ENCODE measurements around the gene ARHGAP31.
"Not testable (repeated sequence)": the region's sequence is repeated elsewhere in the genome, so short reads cannot be mapped to it uniquely, and the experiment has no call there.

Gene ARHGAP31

DNA sequence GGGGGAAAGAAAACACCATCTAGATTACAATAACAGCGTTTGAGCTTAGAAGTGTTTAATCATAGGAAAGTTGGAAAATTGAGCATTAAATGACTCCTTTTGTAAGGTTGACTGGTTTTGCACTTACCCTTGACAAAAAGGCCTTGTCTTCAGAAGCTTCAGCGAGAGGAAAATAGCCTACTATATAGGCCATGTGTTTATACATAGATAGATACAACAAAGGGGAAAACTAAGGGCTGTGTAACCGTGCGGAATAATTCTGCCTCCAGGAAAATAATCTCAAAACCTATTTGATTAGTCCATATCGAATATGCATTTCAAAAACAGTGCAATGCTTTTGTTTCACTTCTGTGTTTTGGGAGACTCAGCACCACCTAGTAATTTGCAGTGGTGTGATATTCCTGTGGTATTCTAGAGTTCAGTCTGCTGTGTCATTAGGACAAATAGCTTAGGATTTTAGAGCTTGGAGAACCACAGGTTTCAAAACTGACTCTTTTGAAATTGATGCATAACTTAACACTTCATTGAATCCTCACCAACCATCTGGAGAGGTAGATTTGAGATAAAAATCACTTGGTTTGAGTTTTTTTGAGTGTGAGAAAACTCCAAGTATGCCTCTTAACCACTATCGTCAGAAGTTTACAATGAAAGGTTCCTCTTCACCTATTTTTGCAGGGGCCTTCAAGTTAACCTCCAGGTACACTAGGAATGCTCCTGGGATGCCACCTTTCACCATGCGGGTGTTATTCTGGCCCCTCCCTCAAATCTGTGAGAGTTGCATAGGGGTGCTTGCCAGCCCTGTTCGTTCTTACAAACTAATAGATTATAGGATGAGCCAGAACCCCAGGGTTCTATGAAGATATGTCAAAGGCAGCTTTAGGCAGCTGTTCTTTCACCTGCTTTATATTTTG lies 1.9 kb downstream of the ARHGAP31 start:
- DNase-seq (ENCODE audit: low read depth, low spot score) = no peak

DNA sequence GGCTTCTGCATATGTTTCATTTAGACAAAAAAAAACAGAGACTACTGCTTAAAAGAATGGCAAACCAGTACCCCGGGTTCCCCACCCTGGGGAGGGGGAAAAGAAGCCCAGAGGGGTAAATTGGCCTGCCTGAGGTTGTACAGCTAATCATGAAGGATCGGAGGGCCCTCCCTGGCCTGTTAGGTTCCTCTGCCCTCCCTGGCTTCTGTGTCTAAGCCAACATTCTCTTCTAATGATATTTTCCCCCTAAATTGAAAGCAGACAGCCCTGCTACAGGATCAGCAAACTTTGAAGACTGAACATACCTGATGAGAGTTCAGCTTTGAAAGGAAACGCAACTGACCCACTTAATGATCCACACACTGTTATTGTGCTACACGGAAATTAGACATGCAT lies 2.5 kb downstream of the ARHGAP31 start:
- DNase-seq (ENCODE audit: low read depth, low spot score) = no peak

GRCh38 chr3:119297169-119297568 lies 3.0 kb downstream of the ARHGAP31 start:
- no peak for DNase-seq (ENCODE audit: low read depth, low spot score)

DNA sequence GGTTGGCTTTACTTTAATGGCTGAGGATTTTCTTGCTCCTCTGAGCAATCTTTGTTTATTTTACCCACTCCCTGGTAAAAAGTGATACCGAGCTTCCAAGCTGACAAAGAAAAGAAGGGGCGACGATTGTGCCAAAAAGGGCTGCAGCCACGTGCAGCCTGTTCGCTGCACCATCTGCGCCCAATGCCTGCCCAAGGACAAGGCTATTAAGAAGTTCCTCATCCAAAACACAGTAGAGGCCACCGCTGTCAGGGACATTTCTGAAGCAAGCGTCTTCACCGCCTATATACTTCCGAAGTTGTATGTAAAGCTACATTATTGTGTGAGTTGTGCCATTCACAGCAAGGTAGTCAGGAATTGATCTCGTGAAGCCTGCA lies 4.4 kb downstream of the ARHGAP31 start:
- no peak for DNase-seq (ENCODE audit: low read depth, low spot score)

- no peak for DNase-seq (ENCODE audit: low read depth, low spot score)
Observed at GRCh38 chr3:119300991-119301391, 6.8 kb downstream of the ARHGAP31 start.

- DNase-seq (ENCODE audit: low read depth, low spot score) = no peak
Observed at GRCh38 chr3:119301662-119302061, 7.5 kb downstream of the ARHGAP31 start.

- no peak for DNase-seq (ENCODE audit: low read depth, low spot score)
Observed at GRCh38 chr3:119302697-119303551, 8.7 kb downstream of the ARHGAP31 start.

GRCh38 chr3:119304201-119304713 lies 10.1 kb downstream of the ARHGAP31 start:
- no peak for DNase-seq (ENCODE audit: low read depth, low spot score)

DNA sequence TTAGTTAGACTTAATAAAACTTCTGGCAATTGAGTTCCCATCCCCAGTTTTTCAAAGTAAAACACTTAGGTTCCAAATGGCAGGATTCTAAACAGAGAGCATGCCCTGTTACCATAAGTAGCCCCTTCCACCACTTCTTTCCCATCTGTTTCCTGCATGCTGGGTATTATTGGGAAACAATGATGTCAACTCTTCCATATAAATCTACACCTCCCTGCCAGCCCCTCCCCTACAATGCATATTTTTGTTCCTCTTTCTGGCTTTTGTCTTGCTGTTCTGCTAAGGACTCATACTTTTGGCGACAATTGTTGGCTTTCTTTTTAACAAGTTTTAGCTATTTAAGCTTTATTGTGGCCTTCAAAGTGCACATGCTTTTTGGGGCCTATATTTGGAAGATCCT lies 11.1 kb downstream of the ARHGAP31 start:
- DNase-seq (ENCODE audit: low read depth, low spot score) = no peak

- DNase-seq (ENCODE audit: low read depth, low spot score) = not testable (repeated sequence)
Observed at GRCh38 chr3:119306378-119306777, 12.2 kb downstream of the ARHGAP31 start.

- no peak for DNase-seq (ENCODE audit: low read depth, low spot score)
Observed at GRCh38 chr3:119308355-119308754, 14.2 kb downstream of the ARHGAP31 start.

GRCh38 chr3:119309591-119309990 lies 15.4 kb downstream of the ARHGAP31 start:
- DNase-seq (ENCODE audit: low read depth, low spot score) = no peak

- no peak for DNase-seq (ENCODE audit: low read depth, low spot score)
Observed at GRCh38 chr3:119310071-119310470, 15.9 kb downstream of the ARHGAP31 start.

DNA sequence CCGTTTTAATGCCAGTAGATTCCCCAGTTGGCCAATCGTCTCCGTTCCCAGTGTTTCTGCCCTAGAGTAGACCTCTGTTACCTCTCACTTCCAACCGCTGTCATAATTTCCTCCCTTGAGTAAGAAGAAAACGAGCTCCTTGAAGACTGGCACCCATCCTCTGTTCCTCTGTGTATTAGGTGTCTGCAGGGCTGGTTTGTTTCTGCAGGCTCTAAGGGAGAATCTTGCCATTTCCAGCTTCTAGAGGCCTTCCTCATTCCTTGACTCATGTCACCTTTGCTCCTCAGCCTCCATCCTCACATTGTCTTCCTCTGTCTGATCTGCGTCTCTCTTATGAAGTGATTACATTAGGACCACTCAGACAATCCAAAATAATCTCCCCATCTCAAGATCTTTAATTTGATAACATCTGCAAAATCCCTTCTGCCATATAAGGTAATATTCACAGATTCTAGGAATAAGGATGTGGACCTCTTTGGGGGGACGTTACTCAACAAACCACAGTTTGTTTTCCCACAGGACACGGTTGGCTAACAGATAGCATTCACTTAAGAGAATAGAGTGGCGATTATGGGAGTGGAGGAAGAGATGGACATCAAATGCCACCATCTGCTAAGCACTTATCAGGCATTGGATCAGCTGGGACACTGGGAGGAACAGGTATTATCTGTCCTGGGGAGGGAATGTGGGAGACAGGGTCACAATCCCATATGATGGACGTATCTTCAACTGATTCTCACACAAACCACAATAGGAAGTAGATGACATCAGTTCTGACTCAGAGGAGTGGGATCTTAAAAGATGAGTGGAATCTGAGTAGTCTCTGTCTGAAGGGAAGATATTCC lies 17.1 kb downstream of the ARHGAP31 start:
- DNase-seq (ENCODE audit: low read depth, low spot score) = no peak

DNA sequence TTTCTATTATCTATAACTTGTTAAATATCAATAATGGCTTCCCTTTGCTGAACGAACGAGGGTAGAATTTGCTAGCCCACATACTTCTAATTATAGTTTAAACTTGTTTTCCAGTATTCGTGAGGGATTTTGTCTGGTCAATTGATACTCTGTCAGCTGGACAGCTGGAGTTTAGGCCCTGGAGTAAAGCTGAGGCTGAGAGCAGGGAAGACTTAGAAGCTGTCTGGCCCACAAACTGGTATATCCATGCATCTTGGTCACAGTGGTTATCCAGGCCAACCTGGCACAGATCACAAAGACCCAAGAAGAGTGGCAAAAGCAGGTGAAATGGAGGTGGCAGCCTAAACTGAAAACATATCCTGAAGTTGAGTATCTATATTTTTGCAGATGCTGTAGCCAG lies 19.3 kb downstream of the ARHGAP31 start:
- DNase-seq (ENCODE audit: low read depth, low spot score) = no peak

DNA sequence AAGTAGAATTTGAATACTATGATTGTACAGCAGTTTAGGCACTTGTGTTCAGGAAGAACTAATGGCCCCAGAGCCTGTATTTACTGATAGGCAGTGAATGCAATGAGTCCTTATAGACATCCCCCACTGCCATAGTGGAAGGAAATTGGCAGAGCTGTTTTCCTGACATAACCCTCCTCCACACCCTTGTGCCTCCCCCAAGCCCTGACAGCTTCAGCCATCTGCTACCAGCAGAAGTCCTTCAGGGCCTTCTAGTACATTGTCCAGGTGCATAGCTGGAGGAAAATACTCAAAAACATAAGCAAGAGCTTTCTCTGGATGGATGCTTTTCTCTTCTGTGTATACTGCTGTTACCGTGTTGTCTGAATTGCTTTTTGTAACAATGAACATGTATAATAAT lies 20.6 kb downstream of the ARHGAP31 start:
- no peak for DNase-seq (ENCODE audit: low read depth, low spot score)

DNA sequence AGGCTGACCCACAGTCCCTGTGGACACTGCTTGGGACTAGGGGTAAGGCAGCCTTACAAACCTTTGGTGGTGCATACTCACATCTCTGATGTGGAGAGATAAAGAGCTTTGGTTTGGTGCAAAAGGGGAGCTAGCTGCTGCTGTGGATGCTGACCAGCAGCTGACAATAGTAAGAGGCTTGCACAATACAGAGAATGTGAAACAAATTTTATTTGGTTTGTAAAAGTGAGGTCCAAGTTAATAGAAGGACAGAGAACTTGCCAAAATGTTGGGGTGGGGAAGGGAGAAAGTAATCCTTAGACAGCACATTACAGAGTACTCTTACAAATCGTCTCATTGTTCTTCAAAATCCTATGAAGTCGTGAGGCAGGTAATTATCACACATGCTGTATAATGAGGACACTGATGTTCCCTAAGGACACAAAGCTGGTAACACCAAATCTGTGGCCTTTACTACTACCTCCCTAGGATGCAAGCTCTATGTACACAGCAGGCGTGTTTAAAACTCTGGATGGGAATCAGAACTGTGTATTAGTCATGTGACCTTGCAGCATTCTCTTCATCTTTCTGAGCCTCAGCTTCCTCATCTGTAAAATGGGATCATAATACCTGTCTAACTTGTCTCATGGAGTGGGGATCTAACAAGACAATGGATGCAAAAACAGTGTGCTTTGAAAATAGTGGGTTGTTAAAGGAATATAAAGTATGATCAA lies 21.6 kb downstream of the ARHGAP31 start:
- DNase-seq (ENCODE audit: low read depth, low spot score) = no peak

DNA sequence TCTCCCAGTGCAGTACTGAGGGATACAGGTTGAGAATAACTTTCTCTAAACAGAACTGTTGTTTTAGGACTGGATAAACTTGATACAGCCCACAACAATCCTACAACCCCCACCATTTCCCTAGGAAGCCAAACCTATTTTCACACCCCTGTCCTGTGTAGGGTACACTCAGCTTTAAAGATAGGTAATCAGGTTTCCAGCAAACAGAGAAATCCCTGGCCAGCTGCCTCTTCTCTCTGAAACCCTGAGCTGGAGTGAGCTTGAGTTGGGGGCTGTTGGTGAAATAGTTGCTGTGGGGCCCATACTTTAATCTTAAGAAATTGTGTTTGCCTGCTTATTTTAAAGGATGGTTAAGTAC lies 22.1 kb downstream of the ARHGAP31 start:
- no peak for DNase-seq (ENCODE audit: low read depth, low spot score)

GRCh38 chr3:119318876-119319275 lies 24.7 kb downstream of the ARHGAP31 start:
- DNase-seq (ENCODE audit: low read depth, low spot score) = no peak

- DNase-seq (ENCODE audit: low read depth, low spot score) = no peak
Observed at GRCh38 chr3:119319311-119319710, 25.1 kb downstream of the ARHGAP31 start.

GRCh38 chr3:119320785-119321184 lies 26.6 kb downstream of the ARHGAP31 start:
- not testable (repeated sequence) for DNase-seq (ENCODE audit: low read depth, low spot score)

Measured in iPS DF 19.7 (cell line).